Measurements from ENCODE around the gene KLF15. TPM values are rescaled to one million over a fixed set of nuclear protein-coding genes. Genes with fewer than 3 reads are reported as not detected.

Gene KLF15
- total and polyA plus RNA-seq, 4 donors = 18.1 to 31.3 (median 24.6) TPM

DNA sequence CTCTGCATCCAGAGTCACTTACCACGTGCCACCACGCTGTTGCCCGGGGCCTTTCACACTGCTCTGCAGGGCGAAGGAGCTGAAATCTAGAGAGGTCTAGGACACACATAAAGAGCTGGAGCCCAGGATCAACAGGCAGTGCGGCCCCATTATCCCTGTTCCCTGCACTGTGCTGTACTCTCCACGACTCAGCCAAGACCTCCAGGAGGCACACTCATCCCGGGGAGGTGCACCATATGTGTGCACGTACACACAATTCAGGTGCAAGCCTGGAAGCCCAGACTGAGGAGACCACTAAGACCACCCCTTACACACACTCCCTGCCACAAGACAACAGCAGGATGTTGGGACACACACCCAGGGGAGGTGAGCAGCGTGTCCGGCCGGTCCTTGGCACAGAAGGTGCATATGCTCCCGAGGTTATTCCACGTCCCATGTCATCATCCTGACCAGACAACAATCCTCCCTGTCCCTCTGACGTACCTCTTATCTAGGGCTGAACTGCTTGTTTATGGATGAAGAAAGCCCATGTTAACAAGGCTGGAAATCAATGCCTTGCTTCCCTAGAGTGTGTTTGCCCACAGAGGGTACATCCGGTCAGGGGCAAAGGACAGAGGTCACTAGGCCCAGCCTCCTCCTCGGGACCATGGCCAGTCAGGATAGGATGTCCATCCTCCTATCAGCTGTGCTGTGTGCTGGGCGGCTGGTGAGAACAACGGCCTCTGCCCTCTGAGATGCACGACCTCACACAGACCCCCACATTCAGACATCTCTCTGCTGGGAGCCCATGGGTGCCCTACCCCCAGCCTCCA is 16.1 kb downstream of the KLF15 start:
- Histone ChIP-seq H3K9me3 (ENCODE audit: control insufficient read depth in 4 of 4, insufficient read depth in 3 of 4, low read length in 3 of 4) (peaks cover 0 to 2% (median 0%) of the 10 kb centered on the region in 4 donors), H3K27me3 (ENCODE audit: control insufficient read depth in 3 of 3, insufficient read depth in 3 of 3, low read length in 2 of 3) (no peaks in the 10 kb centered on the region), H3K4me1 (ENCODE audit: control insufficient read depth in 5 of 5, insufficient read depth in 5 of 5, low read length in 5 of 5) (peaks cover 0 to 13% (median 3%) of the 10 kb centered on the region in 5 donors), H3K4me3 (no peak overlapping the region), H3K36me3 (ENCODE audit: control insufficient read depth in 4 of 4, insufficient read depth in 4 of 4, low read length in 4 of 4) (peaks cover 0 to 2% (median 0%) of the 10 kb centered on the region in 4 donors), H3K9ac (ENCODE audit: insufficient read depth in 1 of 2, low read length in 2 of 2) (no peak overlapping the region), H3K27ac (ENCODE audit: low read depth in 1 of 2, low read length in 1 of 2) (no peak overlapping the region)
- TF ChIP-seq, protein P1, sequence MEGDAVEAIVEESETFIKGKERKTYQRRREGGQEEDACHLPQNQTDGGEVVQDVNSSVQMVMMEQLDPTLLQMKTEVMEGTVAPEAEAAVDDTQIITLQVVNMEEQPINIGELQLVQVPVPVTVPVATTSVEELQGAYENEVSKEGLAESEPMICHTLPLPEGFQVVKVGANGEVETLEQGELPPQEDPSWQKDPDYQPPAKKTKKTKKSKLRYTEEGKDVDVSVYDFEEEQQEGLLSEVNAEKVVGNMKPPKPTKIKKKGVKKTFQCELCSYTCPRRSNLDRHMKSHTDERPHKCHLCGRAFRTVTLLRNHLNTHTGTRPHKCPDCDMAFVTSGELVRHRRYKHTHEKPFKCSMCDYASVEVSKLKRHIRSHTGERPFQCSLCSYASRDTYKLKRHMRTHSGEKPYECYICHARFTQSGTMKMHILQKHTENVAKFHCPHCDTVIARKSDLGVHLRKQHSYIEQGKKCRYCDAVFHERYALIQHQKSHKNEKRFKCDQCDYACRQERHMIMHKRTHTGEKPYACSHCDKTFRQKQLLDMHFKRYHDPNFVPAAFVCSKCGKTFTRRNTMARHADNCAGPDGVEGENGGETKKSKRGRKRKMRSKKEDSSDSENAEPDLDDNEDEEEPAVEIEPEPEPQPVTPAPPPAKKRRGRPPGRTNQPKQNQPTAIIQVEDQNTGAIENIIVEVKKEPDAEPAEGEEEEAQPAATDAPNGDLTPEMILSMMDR (IDR thresholded peaks at IDR 0.05; ENCODE audit: control extremely low read depth, extremely low read depth) = no peak
- ATAC-seq (ENCODE audit: insufficient read depth, low FRiP score) (no peak), DNase-seq (no peak)
- 90 to 92% methylated on average over 19 of the region's 19 CpGs for WGBS, 2 donors

DNA sequence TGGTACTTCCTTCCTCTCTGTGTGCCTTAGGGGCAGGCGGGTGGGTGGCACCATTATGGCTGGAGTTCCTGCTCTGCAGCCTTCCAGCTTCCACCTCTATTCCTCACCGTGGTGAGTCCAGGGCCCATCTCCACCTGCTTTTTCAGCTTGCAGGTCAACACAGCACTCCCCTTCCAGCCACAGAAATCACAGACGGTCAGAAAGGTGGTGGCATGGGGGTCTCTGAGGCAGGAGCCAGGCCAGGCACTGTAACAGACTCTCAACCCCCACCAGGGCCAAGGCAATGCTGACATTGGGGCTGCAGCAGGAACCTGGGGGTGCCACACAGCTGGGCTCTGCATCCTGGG is 16.6 kb downstream of the KLF15 start:
- Histone ChIP-seq H3K36me3 (ENCODE audit: control insufficient read depth in 4 of 4, insufficient read depth in 4 of 4, low read length in 4 of 4) (peaks cover 0 to 2% (median 0%) of the 10 kb centered on the region in 4 donors), H3K9ac (ENCODE audit: insufficient read depth in 1 of 2, low read length in 2 of 2) (no peak overlapping the region), H3K27ac (ENCODE audit: low read depth in 1 of 2, low read length in 1 of 2) (no peak overlapping the region), H3K4me1 (ENCODE audit: control insufficient read depth in 5 of 5, insufficient read depth in 5 of 5, low read length in 5 of 5) (peaks cover 0 to 13% (median 3%) of the 10 kb centered on the region in 5 donors), H3K27me3 (ENCODE audit: control insufficient read depth in 3 of 3, insufficient read depth in 3 of 3, low read length in 2 of 3) (no peaks in the 10 kb centered on the region), H3K4me3 (no peak overlapping the region), H3K9me3 (ENCODE audit: control insufficient read depth in 4 of 4, insufficient read depth in 3 of 4, low read length in 3 of 4) (peaks cover 0 to 2% (median 0%) of the 10 kb centered on the region in 4 donors)
- ATAC-seq (ENCODE audit: insufficient read depth, low FRiP score) = no peak
- WGBS, 2 donors = 81 to 82% methylated on average over 3 of the region's 3 CpGs
- TF ChIP-seq, protein P1 (IDR thresholded peaks at IDR 0.05; ENCODE audit: control extremely low read depth, extremely low read depth) = no peak
- DNase-seq = no peak

DNA sequence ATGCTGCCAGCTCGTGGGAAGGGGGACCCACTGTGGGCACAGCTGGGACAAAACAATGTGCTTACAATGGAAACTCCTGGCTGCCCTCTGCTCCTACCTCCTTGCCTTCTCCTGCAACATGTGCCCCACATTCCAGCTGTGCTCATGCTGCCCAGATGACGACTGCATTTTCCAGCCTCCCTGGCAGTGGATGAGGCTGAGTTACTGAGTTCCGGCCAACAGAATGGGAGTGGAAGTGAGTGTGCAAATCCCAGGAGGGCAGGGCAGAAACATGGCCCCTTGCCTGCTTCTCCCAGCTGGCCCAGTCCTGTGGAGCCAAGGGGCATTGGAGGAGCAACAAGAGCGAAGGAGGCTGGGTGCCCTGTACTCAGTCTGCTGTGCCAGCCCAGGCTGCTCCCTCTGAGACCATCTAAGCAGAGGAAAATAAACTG is 17.1 kb downstream of the KLF15 start:
- H3K4me3 ChIP-seq = no peak overlapping the region
- TF ChIP-seq, protein P1 (IDR thresholded peaks at IDR 0.05; ENCODE audit: control extremely low read depth, extremely low read depth) = no peak
- no peak overlapping the region for H3K27ac ChIP-seq (ENCODE audit: low read depth in 1 of 2, low read length in 1 of 2)
- DNase-seq (peak in 2 of 3 donors; percentile 10 to 12), ATAC-seq (ENCODE audit: insufficient read depth, low FRiP score) (no peak)
- H3K36me3 ChIP-seq (ENCODE audit: control insufficient read depth in 4 of 4, insufficient read depth in 4 of 4, low read length in 4 of 4) = peaks cover 0 to 2% (median 0%) of the 10 kb centered on the region in 4 donors
- 71 to 91% methylated on average over 4 of the region's 4 CpGs for WGBS, 2 donors
- no peaks in the 10 kb centered on the region for H3K27me3 ChIP-seq (ENCODE audit: control insufficient read depth in 3 of 3, insufficient read depth in 3 of 3, low read length in 2 of 3)
- H3K9ac ChIP-seq (ENCODE audit: insufficient read depth in 1 of 2, low read length in 2 of 2) = no peak overlapping the region
- H3K4me1 ChIP-seq (ENCODE audit: control insufficient read depth in 5 of 5, insufficient read depth in 5 of 5, low read length in 5 of 5) = peaks cover 0 to 13% (median 2%) of the 10 kb centered on the region in 5 donors
- H3K9me3 ChIP-seq (ENCODE audit: control insufficient read depth in 4 of 4, insufficient read depth in 3 of 4, low read length in 3 of 4) = peaks cover 0 to 2% (median 0%) of the 10 kb centered on the region in 4 donors
